ENCODE data around the gene NFIC. TPM values are rescaled to one million over a fixed set of nuclear protein-coding genes. Genes with fewer than 3 reads are reported as not detected.
"Not testable (repeated sequence)": the region's sequence is repeated elsewhere in the genome, so short reads cannot be mapped to it uniquely, and the experiment has no call there.

The NFIC gene
- 33.0 and 59.0 TPM in 2 replicates for total RNA-seq

DNA sequence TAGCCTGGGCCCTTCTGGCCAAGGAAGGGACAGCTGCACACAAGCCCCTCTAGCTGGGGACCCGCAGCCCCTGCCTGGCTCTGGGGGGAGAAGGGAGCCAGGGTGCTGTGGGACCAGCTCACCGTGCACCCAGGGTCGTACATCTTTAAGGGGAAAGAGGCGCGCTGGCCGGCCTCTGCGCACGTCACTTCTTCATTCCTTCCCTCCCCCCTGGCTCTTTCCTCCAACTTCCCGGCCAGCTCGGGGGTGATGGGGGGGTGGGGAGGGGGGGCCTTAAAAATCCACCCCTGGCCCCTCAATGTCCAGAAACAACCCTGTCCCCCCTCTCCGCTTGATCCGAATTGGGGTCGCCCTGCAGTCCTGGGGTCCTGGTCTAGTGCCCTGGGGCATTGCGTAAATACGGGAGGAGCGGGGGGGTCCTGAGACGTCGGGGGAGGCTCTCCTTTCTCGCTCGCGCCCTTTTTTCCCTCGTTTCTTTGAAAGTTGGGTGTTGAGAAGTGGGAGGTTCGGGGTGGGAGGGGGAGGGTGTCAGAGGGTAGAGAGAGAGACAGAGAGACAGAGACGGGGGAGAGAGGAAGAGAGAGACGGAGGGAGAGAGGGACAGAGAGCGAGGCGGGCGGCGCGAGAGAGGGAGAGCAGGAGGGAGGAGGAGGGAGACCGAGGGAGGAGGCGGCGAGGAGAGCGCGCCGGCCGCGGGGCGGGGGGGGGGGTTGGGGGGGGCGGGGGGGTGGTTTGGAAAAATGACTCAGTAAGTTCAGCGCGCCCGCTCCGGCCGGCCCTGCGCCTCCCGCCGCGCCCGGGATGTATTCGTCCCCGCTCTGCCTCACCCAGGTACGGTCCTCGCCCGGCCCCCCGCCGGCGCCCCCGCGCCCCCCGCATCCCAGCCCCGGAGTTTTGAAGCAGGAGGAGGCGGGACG is at the start of gene NFIC:
Gene NFIC, plus strand, starts transcription at position 748 of the 917 bp plus-strand sequence. Its CDS starts 54 bp downstream, at position 802.
- DNase-seq = peak; percentile 53

DNA sequence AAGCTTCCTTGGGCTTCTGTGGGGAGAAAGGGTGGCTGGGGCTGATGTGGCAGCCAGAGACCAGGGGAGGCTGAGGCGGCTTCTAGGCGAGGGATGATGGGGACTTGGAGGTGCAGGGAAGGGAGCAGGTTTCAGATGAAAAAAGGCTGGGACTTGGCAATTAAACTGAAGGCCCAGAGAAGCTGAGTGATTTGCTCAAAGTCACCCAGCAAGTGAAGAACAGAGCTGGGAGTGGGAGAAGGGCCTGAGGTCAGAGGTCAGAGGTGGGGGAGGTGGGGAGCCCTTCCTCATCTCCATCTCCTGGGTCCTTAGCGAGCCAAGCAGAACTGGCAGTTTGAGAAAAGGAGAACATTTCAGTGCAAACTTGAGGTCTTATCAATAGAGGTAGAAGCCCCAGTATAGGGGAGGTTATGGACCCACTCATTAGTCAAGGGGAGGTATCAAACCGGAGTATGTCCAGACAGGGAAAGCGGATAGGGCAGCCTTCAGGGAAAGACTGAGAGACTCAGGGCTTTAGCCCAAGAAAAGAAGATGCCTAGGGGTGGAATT is 49.6 kb upstream of the NFIC start:
- DNase-seq = no peak

GRCh38 chr19:3319643-3320353 is 46.6 kb upstream of the NFIC start:
- no peak for DNase-seq

DNA sequence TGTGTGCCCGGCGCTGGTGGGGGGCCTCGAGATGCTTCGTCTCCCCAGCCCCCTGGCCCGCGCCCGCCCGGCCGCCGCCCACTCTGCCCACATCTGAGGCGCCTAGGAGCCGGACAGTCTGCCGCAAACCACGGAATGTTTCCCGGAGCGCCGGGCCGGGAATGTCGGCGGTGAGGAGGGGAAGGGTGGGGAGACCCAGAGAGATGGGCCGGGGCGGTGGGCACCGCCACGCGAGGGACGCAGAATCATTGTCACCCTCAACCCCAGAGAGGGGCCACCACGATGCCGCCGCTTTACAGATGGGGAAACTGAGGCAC is 46.1 kb upstream of the NFIC start:
- no peak for DNase-seq

- DNase-seq = no peak
These were observed 45.5 kb upstream of the NFIC start for GRCh38 chr19:3320853-3321252.

GRCh38 chr19:3321696-3322095 is 44.7 kb upstream of the NFIC start:
- DNase-seq = no peak

- no peak for DNase-seq
These were observed 44.0 kb upstream of the NFIC start for GRCh38 chr19:3322199-3322978.

GRCh38 chr19:3323026-3323425 is 43.4 kb upstream of the NFIC start:
- DNase-seq = no peak

DNA sequence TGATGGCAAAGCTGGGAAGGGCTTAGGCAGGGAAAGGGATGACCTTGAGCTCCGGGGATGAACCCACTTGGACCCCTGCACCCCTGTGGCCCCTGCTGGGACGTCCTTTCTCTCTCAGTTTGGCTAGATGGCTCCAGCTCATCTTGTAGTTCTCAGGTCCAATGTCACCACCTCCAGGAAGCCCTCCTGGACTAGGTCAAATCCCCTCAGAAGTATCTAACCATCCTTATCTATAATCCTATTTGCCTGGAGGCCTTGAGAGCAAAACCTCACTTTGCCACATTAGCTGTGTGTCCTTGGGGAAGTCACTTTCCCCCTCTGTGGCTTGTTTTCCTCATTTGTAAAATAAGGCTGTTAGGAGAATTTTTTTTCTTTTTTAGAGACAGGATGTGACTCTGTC is 42.7 kb upstream of the NFIC start:
- DNase-seq = no peak

GRCh38 chr19:3324405-3324856 is 42.0 kb upstream of the NFIC start:
- peak; percentile 60 for DNase-seq

DNA sequence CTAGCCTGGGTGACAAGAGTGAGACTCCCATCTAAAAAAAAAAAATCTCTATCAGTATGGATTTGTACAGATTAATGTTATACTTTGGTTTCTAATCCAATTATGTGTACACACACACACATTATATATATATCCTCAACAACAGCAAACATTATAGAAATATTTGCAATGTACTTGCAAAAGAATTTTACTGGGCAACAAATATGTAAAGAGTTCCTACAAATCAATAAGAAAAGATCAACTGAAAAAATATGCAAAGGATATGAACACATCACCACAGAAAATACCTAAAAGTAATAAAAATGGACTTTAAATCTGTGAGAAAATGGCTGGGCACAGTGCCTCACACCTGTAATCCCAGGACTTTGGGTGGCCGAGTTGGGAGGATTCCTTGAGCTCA is 40.9 kb upstream of the NFIC start:
- DNase-seq = no peak

- DNase-seq = no peak
These were observed 37.6 kb upstream of the NFIC start for GRCh38 chr19:3328743-3329142.

GRCh38 chr19:3330047-3330446 is 36.3 kb upstream of the NFIC start:
- DNase-seq = no peak

GRCh38 chr19:3332232-3332631 is 34.2 kb upstream of the NFIC start:
- DNase-seq = not testable (repeated sequence)

- DNase-seq = no peak
These were observed 33.3 kb upstream of the NFIC start for GRCh38 chr19:3333020-3333583.

- DNase-seq = no peak
These were observed 32.7 kb upstream of the NFIC start for GRCh38 chr19:3333662-3334061.

- not testable (repeated sequence) for DNase-seq
These were observed 31.5 kb upstream of the NFIC start for GRCh38 chr19:3334749-3335430.

DNA sequence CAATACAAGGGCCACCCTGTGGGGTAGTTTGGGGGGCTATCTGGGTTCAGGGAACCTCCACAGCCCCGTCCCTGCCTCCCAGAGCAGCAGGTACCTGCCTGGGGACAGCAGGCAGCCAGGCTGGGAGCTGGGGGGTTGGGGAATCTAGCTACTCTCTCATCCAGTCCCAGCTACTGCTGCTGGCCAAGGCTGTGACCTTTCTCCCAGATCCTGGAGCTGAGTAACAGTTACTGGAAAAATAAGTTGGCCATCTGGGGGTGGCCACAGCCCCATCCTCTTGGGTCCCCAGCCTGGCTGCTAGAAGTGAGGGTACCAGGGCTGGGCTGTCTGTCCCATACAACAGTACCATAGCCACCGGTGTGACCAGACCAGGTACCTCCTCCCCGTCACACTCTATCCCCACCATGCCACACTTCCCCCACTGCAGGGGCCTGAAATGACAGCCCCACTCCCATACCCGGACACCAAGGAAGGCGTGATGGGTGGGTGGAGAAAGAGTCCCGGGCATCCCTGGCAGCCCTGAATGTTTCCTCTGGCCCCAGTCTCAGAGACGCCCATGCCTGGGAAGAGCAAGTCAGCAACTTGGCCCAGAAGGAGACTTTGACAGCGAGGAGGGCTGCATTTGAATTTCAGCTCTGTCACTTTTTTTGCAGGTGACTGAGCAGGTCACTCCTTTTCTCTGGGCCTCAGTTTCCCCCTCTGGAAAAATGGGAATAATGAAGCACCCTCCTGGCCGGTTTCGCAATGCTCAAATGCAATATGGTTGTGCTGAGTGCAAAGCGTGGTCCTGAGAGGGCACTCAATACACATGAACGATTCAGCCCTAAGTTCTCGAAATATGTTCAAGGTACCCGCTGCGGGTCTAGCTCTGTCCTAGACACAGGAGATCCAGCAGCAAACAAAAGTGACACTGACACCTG is 30.7 kb upstream of the NFIC start:
- no peak for DNase-seq

GRCh38 chr19:3336351-3336679 is 30.1 kb upstream of the NFIC start:
- DNase-seq = no peak

- DNase-seq = no peak
These were observed 29.5 kb upstream of the NFIC start for GRCh38 chr19:3336680-3337523.

Data from dermis blood vessel endothelial cell (primary cell).